Mucosa of descending colon (tissue), 3 donors: ENCODE measurements around the gene VSTM2B. TPM values are rescaled to one million over a fixed set of nuclear protein-coding genes. Genes with fewer than 3 reads are reported as not detected.

Source experiments
- ATAC-seq: fragments of 200-7000 bp; cut with Tn5 transposase; one replicate; pipeline ENCODE4 v1.9.1; 2020; ENCODE audit warnings: mild to moderate bottlenecking, moderate library complexity
- DNase-seq, 3 donors: peaks; one replicate each; pipeline ENCODE4 v3.0.0-alpha.2; 2020
- H3K36me3 ChIP-seq: fragments of 200-600 bp; one replicate; pipeline ENCODE4 v1.8.0; 2021; ENCODE audit warnings: low read depth, mild to moderate bottlenecking
- H3K4me1 ChIP-seq: fragments of 200-600 bp; one replicate; pipeline ENCODE4 v1.8.0; 2021; ENCODE audit warnings: low read depth, mild to moderate bottlenecking
- H3K4me3 ChIP-seq: fragments of 200-600 bp; one replicate; pipeline ENCODE4 v1.8.0; 2021; ENCODE audit warnings: mild to moderate bottlenecking
- H3K9me3 ChIP-seq: fragments of 200-600 bp; one replicate; pipeline ENCODE4 v1.8.0; 2021; ENCODE audit warnings: mild to moderate bottlenecking
- CTCF ChIP-seq: fragments of 200-600 bp; IDR thresholded peaks from one replicate; pipeline ENCODE4 v1.8.0; 2022; ENCODE audit warnings: antibody characterized with exemption, mild to moderate bottlenecking
- intact Hi-C, 2 donors: fragments of 100-400 bp; cut with DNase I in 1 of 2; cut with micrococcal nuclease in 1 of 2; formaldehyde crosslinking; loops; one replicate each; pipeline versions ENCODE4 v1.11.0 to v1.11.1; 2022; cut with DNase I, micrococcal nuclease
- total RNA-seq, 3 donors: library from RNA; stranded (reverse); fragmentation: NEBNext Ultra II Directional in 2 of 3; extraction: Animal tissue kit (Norgen Biotek cat#: 25700) in 2 of 3; gene quantifications; one replicate each; pipeline versions ENCODE4 v1.2.1 to v1.2.4, GENCODE V29; 2021 to 2023
- donor health status: DM: no; HTN: no; CAD: no; lungs with moderate emphysema.
- donor health status: DM: no; HTN: no; CAD: no.
- donor health status: DM: no; HTN: yes; CAD: no.

The VSTM2B gene
- total RNA-seq, 3 donors from 2014 or later: 0.32 TPM; not detected in 2

DNA sequence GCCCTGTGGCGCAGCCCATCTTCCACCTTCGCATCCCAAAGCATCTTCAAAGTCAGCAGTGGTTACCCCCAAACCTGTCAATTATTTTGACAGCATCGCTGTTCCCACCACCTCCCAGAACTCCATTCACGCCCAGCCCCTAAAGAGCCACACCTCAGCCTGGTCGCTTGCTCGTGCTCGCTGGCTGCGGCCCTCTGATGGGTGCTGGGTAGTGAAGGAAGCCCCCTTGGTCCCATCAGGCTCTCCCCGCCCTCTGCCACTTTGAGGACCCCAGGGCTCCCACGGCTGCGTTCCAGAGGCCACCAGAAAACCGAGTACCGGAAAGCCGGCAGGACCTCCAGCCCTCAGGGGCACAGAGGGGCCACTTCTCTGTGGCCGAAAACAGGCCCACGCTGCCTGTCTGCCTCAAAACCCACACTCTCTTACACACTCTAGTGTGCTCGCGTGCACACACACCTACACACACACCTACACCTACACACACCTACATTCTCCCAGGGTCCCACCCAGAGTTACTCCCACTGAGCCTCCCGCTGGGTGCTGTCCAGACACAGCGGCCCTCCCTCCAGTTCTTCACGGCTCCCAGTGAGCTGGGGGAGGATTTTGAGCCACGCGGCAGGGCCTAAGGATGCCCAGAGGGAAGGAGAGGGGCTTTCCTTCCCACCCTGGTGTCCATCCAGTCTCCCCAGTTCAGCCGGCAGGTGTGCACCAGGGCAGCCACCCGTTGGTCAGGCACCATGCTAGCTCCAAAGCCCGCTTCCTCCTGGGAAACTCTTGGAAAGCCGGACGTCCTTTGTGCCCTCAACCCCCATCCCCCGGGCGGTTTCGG, 1.9 kb downstream of the VSTM2B start:
- intact Hi-C loops: no loop called here
- Histone ChIP-seq H3K4me1 (peaks cover 19% of the 10 kb centered on the region), H3K36me3 (no peaks in the 10 kb centered on the region)

DNA sequence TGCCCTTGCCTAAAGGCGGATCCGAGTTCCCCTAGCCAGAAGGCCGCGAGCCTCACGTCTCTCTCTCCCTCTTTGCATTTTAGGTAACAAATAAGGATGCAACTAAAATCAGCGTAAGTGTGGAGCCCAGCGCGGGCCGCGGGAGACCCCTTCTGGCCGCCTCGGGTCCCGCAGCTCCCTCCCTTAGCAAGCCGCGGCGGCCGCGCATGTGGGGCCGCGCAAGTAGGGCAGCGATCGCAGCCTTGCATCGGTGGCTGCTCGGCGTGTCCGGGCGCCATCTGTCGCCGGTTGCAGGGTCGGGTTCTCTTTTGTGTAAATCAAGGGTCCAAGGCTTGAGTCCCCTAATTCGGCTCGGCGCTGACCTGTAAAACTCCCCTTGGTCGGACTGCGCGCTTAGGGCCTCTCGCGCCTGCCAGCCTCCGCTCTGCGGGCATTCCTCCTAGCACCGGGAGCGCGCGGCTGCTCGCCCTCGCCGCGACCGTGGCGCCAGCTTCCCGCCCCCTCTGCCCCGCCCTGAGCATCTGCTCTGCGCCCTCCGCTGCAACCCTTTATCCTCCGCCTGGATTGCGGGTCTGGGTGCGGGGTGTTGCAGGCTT, 2.7 kb downstream of the VSTM2B start:
- intact Hi-C loops: no loop called here
- peaks cover 19% of the 10 kb centered on the region for H3K4me1 ChIP-seq
- TF ChIP-seq CTCF: peak; percentile 21
- ATAC-seq: peak; percentile 63
- no peaks in the 10 kb centered on the region for H3K36me3 ChIP-seq
- H3K4me3 ChIP-seq: no peak overlapping the region
- H3K9me3 ChIP-seq: no peaks in the 10 kb centered on the region
- peak in 2 of 3 donors; percentile 38 to 48 for DNase-seq

More for the DNA sequence above, 1.9 kb downstream of the VSTM2B start:
- no peak overlapping the region for H3K4me3 ChIP-seq
- no peak for TF ChIP-seq CTCF
- DNase-seq (no peak), ATAC-seq (no peak)
- no peaks in the 10 kb centered on the region for H3K9me3 ChIP-seq

DNA sequence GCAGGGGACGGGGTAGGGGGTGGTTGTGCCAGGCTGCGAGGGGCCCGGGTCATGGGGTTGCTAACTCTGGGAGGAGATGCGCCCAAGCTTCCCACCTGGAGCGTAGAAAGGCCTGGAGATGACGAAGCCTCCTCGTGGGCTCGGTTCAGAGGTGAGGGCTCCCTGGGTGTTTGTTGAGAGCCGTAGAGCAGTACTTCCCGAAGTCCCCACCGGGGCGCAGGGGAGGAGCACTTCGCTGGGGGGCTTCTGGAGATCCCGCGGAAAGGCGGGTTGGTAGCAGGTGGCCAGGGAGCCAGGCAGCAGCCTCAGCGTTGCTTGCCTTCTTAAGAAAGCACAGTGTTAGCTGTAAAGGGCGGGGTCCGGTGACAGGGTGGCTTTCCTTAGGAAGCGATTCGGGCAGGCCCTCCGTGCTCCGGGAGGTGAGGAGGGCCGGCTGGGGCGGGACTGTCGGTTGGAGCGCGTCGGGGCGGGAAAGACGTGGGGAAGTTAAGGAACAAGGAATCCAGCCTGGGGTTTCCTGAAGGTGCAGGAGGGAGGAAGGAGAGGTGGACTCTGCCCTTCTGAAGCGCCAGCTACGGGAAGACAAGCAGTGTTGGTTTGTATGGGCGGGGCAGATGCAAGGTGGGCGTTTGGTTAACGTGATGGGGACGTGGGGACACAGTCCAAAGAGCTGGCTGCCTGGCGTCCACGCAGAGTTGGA, 3.3 kb downstream of the VSTM2B start:
- peaks cover 19% of the 10 kb centered on the region for H3K4me1 ChIP-seq
- DNase-seq: no peak
- no peak for TF ChIP-seq CTCF
- H3K36me3 ChIP-seq: no peaks in the 10 kb centered on the region
- ATAC-seq: no peak
- no peaks in the 10 kb centered on the region for H3K9me3 ChIP-seq
- no peak overlapping the region for H3K4me3 ChIP-seq
- intact Hi-C loops: no loop called here

DNA sequence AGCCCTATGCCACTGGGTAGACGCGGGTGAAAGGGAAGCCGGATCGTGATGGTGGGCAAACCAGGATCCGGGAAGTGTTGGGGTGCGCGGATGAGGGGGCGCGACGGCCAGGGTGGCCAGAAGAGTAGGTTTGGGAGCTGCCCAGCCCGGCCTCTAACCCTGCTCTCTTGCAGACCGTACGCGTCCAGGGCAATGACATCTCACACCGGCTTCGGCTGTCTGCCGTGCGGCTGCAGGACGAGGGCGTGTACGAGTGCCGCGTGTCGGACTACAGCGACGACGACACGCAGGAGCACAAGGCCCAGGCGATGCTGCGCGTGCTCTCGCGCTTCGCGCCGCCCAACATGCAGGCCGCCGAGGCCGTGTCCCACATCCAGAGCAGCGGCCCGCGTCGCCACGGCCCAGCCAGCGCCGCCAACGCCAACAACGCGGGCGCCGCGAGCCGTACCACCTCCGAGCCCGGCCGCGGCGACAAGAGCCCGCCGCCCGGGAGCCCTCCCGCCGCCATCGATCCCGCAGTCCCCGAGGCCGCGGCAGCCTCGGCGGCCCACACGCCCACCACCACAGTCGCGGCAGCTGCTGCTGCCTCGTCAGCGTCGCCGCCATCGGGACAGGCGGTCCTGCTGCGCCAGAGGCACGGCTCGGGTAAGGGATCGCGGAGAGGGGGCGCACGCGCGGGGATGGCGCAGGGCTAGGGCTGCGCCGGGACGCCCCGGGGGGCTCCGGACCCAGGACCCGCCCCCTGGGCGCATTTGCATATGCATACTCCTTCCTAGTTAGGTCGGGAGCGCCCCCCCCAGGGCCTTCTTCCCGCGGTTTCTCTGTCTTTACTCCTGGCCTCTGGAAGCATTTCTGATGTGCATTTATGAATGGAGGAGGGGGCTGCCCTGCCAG, 4.1 kb downstream of the VSTM2B start:
- no peak overlapping the region for H3K4me3 ChIP-seq
- ATAC-seq: no peak
- H3K4me1 ChIP-seq: peaks cover 19% of the 10 kb centered on the region
- intact Hi-C loops: no loop called here
- TF ChIP-seq CTCF: no peak
- no peak for DNase-seq
- H3K9me3 ChIP-seq: no peaks in the 10 kb centered on the region
- H3K36me3 ChIP-seq: no peaks in the 10 kb centered on the region
